Measurements from ENCODE around the gene HGD.
"Not testable (repeated sequence)": the region's sequence is repeated elsewhere in the genome, so short reads cannot be mapped to it uniquely, and the experiment has no call there.

The HGD gene

DNA sequence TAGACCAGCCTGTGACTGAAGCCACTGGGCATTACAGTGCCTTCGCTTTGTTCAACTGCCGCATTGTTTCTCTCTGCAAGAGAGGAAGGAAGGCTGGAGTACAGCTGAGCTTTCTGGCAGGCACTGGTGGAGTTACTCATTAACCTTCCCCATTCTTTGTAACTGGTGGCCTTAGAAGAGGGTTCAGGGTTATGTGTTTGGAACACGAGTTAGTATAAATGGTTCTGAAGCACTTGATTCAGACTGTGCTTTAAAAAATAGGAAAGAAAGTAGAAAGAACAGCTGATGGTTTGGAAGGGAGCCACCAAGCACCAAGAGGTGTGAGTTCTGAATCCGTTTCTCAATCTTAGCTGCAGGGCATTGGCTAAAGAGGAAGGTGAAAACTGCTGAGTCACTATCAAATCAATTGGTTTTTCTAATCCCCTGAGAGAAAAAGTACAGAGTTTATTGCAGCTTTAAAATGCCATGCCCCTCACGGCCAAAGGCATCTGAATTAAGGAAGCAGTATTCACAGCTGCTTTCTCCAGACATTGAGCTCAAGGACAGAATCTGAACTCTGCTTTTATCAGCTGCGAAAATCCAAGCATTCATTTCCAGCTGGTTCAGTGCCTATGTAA, 3.6 kb downstream of the HGD start:
- FAIRE-seq: peak; percentile 76

GRCh38 chr3:120677193-120677592, 4.8 kb downstream of the HGD start:
- not testable (repeated sequence) for FAIRE-seq

GRCh38 chr3:120673116-120673515, 8.9 kb downstream of the HGD start:
- FAIRE-seq: no peak

- FAIRE-seq: no peak
Measured at GRCh38 chr3:120670576-120670975, 11.5 kb downstream of the HGD start.

DNA sequence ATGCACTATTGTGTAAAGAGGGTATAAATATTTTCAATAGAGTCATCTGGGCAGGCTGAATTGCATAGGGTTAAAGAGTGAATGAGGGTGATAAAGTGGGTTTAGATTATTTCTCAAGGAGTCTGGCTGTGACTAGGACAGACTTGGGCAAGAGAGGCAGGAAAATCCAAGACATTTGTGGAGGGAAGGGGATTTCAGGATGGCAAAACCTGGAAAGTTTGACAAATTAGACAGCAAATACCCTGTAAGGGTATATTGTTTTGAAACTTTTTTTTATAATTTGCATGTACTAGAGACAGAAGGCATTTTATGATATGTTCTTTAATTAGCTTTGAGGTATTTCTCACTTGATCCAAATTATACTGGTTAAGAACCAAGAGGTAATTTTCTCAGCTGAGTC, 17.1 kb downstream of the HGD start:
- no peak for FAIRE-seq

- FAIRE-seq: no peak
Measured at GRCh38 chr3:120661945-120662344, 20.1 kb downstream of the HGD start.

- no peak for FAIRE-seq
Measured at GRCh38 chr3:120661106-120661905, 20.7 kb downstream of the HGD start.

DNA sequence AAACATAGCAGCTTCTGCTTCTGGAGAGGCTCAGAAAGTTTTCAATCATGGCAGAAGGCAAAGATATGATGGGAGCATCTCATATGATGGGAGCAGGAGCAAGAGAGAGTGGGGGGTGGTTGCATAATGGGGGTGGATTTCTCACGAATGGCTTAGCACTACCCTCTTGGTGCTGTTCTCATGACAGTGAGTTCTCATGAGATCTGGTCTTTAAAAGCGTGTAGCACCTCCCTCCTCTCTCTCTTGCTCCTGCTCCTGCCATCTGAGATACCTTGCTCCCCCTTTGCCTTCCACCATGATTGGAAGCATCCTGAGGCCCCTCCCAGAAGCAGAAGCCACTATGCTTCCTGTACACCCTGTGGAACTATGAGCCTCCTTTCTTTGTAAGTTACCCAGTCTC, 22.2 kb downstream of the HGD start:
- no peak for FAIRE-seq

- no peak for FAIRE-seq
Measured at GRCh38 chr3:120659285-120659684, 22.8 kb downstream of the HGD start.

DNA sequence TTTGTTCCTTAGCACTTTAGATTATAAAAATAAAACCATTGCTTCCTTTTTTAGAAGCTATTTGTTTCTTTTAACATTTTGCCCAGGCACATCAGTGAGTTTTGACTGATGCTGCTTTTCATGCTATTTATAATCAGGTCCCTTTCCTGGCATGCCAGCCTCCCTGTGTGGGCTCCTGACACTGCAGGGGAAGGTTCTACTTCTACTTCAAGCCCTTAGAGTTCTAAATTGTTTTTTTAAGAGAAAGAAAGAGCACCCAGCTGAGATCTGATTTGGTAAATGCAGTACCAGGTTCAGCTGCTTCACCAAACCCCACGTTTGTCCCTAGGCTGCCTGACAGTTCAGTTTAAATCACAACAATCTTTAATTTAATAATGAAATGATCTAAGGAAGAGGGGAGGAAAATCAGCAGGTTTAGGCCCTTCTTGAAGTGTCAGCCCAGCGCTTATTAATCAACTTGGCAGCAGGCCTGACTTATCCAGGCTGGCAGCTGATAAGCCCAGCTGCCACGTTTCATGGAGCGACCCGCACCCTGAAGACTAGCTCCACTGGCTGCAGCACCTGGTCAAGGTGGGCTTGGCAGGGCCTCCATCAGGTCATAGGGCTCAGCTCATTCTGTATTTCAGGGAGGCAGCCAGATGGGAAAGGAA, 29.0 kb downstream of the HGD start:
- no peak for FAIRE-seq

DNA sequence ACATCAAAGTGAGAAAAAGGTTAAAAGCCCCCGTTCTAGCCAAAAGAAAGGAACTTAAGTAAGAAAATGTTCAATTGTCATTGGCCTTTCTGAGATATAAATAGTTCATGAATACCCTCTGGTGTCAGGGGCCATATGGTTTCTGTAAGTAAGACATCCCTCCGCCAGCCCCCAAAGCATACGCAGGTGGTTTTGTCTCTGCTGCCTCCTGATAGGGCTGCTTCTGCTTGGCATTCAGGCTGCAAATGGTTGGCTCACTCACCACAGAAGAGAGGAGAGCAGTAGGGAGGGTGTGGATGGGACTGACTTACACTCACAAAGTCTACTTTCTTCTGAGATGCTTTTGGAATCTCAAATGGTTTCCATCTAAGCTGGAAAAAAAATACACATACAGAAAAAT, 29.8 kb downstream of the HGD start:
- FAIRE-seq: no peak

- FAIRE-seq: no peak
Measured at GRCh38 chr3:120650311-120650710, 31.7 kb downstream of the HGD start.

DNA sequence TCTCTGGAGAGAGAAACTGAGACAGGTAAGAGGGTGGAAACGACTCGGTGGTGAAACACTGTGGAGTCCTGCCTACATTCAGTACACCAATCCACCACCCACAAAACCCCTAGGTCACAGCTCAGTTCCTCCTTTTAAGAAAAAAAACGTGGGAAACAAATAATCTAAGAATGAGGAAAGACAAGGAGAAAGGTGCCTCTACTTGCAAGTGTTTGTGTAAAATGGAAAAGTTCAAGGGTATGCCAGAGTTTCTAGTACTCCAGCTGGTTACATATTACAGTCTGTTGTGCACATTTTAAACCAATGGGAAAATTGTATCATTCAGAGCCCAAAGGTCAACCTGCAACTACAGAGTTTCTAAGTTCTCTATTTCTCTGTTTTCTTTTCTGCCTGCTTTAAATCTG, 32.2 kb downstream of the HGD start:
- no peak for FAIRE-seq

GRCh38 chr3:120648290-120648689, 33.7 kb downstream of the HGD start:
- no peak for FAIRE-seq

DNA sequence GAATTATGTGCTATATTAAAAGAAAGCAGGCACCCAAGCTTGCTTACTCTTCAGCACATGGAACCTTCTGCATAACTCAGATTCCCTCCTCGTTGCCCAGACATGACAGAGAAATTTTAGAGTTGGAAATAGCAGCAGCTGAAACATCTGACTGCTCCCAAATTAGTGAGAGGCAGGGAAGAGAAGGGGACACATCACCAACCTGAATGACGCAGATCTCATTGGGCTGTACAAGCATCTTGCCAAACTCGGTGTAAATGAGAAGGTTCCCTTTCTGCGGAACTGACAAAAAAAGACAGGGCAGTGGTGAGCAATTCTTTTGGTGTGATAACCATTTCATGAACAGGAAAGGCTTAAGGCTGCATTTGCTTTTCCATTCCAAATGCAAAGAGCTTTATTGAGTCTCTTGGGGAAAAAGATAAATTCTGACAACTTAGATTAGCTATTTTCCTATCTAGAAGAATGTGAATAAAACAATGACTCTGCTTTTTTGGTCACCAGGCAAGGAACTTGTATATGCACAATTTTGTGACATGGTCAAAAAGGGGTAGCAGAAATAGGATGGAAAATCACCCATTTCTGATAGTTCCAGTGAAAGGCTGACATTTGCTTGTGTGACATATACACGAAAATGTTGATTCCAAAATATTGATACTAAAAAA, 35.1 kb downstream of the HGD start:
- FAIRE-seq: no peak

- FAIRE-seq: no peak
Measured at GRCh38 chr3:120645083-120645845, 36.8 kb downstream of the HGD start.

- no peak for FAIRE-seq
Measured at GRCh38 chr3:120642368-120642948, 39.6 kb downstream of the HGD start.

DNA sequence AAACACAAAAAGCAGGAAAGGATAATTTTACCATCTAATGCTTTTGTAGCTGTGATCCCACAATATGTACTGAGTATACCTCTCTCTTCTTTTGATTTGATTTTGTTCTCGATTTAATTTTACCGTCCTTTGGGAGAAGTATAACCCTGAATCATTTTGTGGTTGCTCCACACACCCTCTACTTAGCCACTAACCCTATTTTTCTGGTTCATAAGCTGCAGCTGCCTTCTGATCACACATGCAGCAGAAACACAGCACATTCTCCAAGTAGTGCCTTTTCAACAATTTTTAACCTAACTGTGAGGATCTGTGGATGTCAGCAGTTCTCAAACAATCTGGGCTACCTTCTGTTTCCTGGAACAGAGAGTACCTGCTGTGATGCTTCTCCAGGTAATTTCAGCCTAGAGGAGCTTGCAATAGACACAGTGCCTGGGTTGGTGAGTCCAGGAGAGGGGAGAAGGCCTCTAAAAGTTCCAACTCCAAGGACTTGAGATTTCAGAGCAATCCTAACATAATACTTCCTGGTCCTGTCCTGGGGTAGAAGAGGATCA, 40.3 kb downstream of the HGD start:
- no peak for FAIRE-seq

- FAIRE-seq: no peak
Measured at GRCh38 chr3:120640231-120640630, 41.8 kb downstream of the HGD start.

DNA sequence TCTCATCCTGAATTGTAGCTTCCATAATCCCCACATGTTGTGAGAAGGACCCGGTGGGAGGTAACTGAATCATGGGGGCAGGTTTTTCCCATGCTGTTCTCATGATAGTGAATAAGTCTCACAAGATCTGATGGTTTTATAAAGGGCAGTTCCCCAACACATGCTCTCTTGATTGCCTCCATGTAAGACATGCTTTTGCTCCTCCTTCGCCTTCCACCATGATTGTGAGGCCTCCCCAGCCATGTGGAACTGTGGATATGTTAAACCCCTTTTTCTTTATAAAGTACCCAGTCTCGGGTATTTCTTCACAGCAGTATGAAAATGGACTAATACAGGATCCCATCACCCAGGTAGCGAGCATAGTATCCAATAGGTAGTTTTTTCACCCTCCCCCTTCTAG, 43.2 kb downstream of the HGD start:
- FAIRE-seq: not testable (repeated sequence)

GRCh38 chr3:120637851-120638559, 44.0 kb downstream of the HGD start:
- FAIRE-seq: no peak

Measured in islet of Langerhans (tissue), 1 donor.